ENCODE data around the gene GLS.
"Not testable (repeated sequence)": the region's sequence is repeated elsewhere in the genome, so short reads cannot be mapped to it uniquely, and the experiment has no call there.

Gene GLS

DNA sequence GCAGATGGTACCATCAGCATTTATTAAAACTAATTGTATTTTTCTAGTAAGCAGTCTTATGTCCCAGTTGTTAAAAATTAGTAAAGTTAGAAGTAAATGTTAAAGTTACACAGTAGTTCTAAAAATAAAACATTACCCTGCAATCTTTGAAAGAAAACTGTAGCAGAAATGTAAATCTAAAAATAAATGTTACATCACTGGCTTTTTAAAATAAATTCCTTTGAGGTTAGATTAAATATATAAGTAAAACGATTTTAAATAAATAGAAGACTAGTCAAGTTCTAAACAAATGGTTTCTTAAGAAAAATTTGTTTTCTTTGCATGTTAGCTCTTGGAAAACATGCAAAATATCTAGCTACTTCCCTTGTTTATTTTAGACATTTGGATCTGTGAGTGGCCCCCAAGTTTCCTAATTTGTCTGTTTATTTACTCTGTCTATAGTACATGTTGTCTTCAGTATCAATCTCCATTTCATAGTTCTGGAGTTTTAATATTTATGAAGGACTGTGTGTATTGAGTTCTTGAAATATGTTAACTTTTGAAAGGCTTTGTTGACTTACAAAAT, 58.2 kb downstream of the GLS start:
- no peak for DNase-seq

DNA sequence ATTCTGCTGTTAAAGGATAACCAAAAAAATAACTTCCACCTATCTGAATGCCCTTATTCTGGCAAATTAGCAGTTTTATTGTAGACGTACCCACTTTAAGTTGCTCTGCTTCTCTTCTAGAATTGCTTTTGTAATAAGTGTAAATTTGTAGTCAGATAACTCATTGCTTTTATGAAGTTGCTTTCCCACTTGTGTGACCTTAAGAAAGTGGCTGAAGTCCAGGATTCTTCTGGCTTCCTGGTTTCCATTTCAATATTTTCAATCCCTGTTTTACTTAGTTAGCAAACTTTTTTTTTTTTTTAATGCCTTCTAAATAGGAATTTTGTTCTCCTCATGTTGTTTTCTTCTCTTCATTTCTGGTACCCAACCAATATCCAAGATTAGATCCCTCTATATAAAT, 59.8 kb downstream of the GLS start:
- no peak for DNase-seq

DNA sequence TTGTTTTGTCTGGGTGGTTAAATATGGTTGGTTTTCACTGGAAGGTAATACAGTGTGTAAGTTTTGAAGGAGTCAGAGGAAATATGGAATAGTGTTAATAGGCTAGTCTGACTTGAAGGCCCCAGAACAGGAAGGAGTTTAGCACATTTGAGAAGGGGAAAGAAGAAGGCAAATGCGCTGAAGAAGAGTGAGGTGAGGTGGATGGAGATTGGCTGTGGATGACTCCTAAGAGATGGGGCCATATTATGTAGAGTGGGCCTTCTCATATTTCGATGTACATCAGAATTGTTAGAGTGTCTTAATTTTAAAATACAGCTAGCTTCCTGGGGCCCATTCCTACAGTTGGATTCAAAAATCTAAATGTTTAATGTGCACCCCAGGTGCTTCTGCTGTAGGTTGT, 61.0 kb downstream of the GLS start:
- DNase-seq: no peak

DNA sequence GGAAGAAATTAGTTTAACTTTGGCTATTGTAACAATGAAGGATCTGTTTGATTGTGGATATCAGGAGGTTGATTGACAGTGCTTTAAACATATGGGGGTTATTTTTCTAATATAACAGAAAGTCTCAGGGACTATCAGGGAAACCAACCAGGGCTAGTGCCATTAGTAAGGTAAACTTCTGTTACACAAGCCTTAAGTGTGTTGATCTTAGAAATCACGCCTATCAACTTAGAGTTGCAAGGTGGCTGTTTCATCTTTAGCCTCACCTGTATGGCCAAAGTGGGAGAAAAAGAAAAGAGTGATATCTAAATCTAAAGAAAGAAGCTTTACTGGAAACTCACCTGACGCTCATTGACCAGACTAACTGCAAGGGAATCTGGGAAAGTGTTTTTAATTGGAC, 62.1 kb downstream of the GLS start:
- DNase-seq: no peak

DNA sequence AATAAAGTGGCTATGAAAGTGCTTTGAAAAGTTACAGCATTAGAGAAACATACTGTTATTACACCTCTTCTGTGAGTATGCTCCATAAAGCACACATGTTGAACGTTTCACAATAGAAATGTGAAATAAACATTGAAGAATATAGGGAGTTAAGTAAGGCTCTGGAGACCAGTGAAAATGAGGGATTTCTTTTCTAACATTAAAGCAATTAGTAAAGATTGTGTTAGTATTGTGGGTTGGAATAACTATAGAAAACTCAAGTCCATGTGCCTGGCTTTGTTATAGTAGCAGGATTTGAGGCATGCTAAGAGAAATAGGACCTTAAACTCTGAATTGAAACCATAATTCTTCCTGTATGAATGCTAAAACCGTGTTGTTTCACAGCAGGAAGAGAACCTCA, 63.1 kb downstream of the GLS start:
- no peak for DNase-seq

DNA sequence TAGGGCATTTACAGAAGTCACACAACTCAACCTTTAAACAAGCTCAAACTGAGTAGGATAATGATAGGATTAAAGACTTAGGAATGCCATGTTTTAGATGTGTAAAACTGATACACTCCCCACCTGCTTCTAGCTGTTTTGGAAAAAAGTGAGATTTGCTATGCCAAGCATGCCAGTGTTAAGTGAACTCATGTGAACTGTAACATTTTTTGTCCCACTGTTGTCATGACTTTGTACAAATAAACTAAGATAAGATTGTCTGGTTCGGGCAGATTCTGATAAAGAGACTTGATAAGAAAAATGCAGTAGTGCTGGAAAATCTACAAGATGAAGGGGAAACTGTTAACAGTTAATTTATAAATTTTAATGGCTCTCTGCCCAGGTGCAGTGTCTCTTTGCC, 66.5 kb downstream of the GLS start:
- no peak for DNase-seq

DNA sequence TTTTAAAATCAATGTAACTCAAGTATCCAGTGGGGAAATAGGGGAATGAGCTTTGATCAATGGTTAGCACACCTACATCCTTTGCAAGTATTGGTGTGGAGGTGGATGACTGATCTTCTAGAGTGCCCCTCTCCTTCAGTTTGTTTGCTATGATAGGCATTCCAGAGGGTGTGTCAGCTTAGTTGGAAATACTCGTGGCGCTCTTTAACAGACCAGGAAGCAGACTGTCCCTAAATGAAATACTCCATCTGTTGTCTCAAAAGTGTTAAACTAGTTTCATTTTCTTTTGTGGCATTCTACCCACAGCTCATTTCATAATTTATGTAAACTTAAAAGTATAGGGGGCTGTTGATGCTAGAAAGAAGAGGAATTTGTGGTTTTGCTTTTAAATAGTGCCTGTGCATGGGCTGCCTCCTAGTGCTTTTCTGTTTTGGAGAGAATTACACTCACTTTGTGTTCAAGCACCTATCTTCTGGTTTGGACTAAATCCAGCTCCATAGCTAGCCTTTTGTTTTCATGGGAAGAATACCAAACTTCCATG, 67.2 kb downstream of the GLS start:
- no peak for DNase-seq

DNA sequence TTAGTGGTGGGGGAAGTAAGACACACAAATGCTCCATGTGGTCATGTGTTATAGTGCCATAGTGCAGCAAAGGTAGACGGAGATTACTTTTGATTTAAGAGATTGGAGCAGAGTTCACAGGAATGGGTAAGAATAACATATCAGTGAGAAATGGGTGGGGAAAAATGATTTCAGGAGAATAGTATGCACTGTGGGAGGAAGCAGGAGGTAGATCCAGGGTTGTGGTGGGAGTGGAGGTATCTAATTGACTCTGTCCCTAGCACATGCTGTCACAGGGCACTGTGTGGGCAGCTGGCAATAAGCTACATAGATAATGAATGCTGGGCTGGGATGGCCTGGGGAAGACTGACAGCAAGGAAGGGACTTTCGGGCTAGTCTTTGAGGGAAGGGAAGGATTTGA, 68.0 kb downstream of the GLS start:
- no peak for DNase-seq

DNA sequence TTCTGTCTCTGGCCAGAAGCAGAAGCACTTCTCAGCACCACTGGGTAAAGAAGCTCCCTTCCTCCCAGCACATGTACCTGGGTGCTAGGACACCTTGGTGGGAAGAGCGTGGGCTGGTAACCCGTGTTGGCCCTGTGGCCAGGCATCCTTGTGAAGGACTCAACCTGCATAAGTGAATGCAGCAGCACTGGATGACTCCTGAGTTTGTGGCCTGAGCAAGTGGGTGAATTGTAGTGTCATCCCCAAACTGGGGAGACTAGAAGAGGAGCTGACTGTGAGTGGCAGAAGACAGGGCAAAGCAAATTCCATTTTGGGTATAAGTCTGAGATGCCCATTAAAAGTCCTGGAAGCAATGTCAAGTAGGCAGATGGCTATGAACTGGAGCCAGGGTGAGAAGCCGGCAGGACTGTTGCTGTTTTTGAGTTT, 70.0 kb downstream of the GLS start:
- DNase-seq: no peak

DNA sequence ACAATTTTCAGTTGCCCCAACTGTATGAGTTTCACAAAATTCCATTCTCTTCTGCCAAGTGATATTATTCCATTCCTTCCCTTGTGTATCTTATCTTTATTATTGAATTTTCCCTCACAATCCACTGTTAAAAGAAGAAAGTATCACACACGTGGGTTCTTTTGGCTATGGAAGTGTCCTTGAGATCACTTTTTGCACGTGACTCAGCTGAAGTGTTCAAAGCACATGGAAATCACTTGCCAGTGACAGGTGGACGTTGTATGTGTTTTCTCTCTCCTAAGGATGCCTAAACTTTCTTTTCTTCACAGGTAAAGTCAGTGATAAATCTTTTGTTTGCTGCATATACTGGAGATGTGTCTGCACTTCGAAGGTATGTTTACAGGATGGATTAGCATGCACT, 72.6 kb downstream of the GLS start:
- DNase-seq: no peak

DNA sequence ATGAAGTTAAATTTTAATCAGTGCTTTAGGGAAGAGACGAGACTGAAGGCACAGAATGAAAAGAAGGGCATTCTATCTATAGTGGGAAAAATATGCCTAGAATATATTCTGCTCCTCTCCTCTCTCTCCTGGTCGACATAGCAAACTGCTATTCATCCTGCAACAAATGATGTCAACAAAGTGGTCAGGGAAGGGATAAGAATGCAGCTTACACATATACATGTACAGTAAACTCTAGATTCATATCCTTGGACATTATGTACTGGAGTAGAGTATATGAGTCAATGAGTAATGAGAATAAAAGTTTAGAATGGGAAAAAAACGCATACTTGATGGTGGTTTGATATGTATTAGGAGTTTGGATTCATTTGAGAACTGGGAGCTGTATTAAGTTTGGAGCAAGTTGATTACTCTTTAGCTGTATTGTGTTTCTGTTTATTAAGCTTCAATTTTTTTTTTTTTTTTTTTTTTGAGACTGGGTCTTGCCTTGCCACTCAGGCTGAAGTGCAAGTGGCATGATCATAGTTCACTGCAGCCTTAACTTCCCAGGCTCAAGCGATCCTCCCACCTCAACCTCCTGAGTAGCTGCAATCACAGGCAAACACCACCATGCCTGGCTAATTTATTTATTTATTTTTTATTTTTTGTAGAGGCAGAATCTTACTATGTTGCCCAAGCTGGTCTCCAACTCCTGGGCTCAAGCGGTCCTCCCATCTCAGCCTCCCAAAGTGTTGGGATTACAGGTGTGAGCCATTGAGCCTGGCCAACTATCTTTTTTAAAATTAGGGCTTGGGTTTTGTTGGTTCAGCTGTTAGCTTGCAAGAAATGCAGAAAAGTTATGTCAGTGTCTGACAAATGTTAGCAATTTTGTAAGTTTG, 79.5 kb downstream of the GLS start:
- no peak for DNase-seq

DNA sequence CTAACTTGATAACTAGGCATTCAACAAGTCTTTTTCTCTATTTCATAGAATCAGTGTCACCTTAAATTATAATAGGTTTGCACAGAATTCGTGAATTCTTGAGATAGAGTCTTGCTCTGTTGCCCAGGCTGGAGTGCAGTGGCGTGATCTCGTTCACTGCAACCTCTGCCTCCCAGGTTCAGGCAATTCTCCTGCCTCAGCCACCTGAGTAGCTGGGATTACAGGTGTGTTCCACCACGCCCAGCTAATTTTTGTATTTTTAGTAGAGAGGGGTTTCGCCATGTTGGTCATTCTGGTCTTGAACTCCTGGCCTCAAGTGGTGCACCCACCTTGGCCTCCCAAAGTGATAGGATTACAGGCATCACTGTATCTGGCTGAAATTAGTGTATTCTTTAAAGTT, 80.5 kb downstream of the GLS start:
- DNase-seq: not testable (repeated sequence)

DNA sequence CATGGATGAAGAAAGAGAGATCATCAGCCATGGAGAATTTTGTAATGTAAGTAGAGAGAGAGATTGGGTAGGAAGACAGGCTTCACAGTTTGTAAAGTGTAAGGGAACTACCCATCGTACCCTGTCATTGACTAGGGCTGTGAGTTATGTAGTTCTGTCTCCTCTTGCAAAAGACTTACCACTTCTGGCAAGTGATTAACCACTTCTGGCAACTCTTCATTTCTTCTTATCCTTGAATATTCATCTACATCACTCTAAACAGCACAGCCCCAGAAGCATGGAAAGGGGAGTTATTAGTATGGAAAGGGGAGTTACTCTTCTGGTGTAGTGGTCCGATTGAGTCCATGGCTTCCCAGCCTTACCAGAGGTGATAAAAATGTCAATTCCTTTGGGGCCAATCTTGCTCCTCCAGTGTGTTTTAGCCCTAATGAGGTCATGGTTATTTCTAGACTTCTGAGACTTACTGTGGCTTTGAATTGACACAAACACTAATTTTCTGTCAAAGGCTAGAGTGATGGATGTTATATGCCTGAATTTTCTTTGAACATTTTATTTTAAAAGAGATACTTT, 81.4 kb downstream of the GLS start:
- DNase-seq: no peak

DNA sequence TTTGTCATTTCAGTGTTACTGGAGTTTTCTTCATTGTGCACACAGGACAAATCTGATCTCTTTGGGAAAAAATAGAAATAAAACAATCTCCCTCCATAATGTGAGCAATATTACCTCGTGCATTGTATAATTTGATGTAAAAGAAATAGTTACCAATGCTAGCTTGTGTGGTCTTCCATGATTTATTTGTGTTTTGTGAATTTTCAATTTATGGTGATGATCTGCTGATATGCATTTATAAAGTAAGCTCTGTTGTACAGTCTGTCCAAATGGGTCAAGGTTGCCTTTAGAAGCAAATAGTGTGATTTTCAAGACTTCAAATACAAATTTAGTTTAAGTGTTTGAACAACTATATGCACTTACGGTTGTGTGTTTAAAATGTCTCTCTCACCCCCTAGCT, 82.5 kb downstream of the GLS start:
- no peak for DNase-seq

DNA sequence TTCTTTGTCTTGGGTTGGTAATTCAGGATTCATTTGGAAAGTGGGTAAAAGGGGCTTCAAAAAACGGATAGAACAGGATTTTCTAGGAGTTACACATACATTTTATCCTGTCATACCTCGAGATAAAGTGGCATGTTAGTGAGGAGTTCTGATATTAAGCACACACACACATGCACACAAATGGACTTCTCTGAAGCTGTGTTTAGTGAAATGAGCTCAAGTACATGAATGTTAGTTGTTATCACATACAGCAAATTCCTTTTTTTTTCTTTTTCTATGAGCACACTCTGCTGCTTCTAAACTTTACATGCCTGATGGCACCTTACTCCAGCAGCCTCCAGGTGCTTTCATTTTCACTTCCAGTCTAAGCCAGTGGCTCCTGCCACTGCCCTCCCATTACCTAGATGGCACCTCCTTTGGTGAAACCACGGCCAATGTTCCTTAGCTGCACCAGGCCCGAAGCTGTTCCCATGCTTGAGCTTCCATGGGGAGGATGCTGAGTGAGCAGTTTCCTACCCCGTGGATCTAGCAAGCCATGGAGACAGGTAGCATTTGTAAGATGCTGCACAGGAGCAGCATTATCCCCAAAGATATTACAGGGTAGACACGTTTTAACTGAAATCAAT, 83.7 kb downstream of the GLS start:
- no peak for DNase-seq

DNA sequence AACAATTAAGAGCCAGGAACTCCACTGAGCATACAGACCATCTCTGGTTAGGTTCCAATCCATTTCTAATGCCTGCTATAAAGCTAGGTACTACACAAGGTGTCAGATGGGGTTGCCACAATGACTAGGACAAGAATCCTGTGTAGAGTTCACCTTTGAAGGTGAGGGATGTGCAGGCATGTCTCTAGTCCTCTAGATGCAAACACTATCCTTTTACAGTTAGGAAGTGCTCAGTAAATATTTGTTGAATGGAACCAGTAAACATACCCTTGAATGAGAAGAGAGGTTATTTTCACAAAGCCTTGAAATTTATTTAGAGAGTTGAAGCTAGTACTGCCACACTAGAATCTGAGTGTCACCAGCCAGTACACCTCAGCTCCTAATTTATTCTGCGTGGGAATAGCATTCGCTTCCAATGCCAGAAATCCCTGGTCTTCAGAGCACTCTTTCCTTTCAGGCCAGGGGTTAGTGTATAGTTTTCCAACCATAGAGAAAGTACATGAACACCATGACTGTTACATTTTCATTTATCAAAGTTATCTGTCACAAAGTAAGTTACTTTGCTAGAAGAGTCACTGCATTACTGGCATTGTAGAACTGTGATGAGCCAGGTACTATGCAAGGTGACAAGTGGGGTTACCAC, 85.1 kb downstream of the GLS start:
- DNase-seq: no peak

DNA sequence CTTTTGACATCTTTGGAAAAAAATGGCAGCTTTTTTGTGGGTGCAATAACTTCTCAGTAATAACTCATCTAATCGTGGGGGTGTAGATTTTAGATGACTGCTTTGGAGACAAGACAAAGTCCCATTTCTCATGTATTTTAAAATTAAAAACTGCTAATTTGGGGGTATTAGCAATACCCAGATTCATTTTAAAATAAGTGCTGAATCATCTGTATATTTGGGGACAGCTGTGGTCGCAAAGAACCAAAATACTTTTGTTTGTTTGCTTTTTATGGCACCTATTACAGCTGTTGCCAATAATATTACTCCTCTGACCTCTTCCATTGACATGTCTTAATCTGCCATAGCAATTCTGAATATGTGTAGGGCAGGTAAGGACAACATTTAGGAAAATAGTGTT, 87.9 kb downstream of the GLS start:
- DNase-seq: no peak

DNA sequence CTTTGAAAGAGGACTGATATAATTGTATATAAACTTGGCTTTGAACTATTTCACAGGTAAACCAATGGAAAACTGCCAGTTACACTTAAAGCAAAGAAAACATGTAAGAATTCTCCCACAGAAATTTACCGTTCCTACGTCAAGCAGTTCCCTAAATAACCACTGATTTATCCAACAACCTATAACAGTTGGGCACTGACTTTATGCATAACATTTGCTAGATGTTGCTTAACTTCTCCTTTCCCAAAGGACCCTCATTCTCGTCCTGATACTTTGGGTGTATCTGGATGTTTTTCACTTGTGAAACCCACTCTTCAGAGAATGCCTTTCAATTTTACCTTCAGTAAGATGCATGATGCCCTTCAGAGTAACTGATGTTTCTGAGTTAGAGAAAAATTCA, 89.5 kb downstream of the GLS start:
- no peak for DNase-seq

DNA sequence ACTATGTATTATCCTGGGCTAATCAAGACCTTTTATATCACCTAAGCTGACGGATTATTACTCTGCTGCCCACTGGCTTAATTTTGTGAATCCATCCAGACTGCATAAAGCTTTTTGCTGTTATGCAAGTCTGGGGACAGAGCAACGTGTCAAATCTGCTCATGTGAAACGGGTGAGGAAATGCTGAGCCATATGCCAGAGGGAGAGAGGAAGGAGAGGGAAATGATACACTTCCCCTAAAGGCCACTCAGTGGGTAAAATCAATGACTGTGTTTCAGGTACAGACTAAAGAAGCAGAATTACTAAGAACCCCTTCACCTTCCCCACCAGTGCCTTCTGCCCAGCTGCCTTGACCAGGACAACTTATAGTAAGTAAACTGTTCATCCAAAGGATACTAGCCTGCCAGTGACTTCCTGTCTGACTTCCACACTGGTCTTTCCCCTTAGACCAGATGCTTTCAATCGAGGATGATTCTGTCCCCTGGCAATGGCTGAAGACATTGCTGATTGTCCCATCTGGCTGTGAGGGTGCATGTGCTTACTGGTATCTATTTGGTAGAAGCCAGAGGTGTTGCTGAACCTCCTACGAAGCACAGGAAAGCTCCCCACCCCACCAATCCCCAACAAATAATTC, 90.4 kb downstream of the GLS start:
- DNase-seq: no peak

DNA sequence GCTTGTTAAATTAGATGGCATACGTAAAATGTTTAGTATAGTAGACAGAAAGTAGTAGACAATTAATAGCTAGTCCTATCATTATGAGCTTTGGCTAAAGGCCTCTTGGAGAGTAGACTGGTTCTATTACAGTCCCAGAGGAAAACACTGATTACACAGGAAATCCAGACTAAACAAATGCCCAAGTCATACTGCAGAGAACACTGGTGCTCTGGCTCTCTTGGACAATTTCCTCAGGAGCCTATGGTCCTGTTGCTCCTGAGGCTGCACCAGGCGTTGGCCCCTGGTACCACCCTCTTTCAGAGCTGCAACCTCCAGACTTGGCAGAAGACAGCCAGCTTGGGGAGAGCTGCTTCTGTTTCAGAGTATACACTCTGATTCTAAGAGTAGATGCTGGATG, 91.6 kb downstream of the GLS start:
- DNase-seq: no peak

DNA sequence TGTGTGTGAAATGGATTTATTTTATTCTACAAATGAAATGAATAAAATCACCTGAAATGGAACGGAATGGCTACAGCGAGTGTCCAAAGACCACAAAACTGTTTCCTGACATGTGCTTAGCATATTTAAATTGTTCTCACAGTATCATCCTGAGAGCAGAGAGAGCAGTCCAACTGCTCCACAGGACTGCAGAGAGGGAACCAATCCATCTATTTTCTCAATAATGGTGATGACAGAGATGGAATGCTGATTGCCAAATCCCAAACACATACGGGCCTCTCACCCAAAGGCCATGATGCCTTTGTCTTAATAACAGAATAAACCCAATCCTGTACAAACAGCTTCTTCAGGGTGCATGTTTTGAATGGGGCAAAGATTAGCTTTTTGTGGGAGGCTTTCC, 92.2 kb downstream of the GLS start:
- DNase-seq: no peak

DNA sequence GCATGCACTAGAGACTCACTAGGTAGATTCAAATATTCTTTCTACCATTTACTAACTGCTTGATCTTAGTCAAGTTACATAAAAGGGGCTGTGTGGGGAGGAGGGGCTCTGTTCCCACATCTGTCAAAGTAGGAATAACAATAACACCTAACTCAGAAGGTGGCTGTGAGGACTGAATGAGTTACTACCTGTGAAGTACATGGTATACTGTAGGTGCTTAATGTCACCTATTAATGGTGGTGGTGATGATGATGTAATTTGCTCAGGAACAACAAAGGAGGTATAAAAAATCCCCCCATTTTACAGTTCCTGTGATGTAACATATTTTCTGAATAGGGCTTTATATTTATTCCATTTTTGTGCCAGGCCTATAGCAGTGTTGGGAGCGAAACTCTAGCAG, 92.6 kb downstream of the GLS start:
- DNase-seq: no peak

Measured in GOT3 (cell line).